Cardiac fibroblast (primary cell): ENCODE measurements around the gene BTBD9.

ENCODE experiments used
- DNase-seq, 2 donors: peaks; one replicate each; pipeline versions ENCODE4 v3.0.0 to v3.0.0-alpha.2; 2010; ENCODE audit warnings: low read depth in 2 of 2
- H3K4me3 ChIP-seq, 2 donors: replicated peaks in 1 of 2; 1 replicate in 1 of 2; 2 replicates in 1 of 2; pipeline ENCODE4 v1.5.1; 2011; ENCODE audit warnings: low read depth in 2 of 2, low read length in 2 of 2, mild to moderate bottlenecking in 2 of 2, moderate library complexity in 1 of 2
- CTCF ChIP-seq: IDR thresholded peaks from one replicate; pipeline ENCODE4 v1.5.1; 2011; ENCODE audit warnings: low read depth, mild to moderate bottlenecking, low read length, inconsistent platforms

BTBD9 gene

GRCh38 chr6:38404355-38404754 is 235.4 kb downstream of the BTBD9 start:
- H3K4me3 ChIP-seq = no peak overlapping the region
- no peak for TF ChIP-seq CTCF
- DNase-seq = peak in 1 of 2 donors; percentile 25

- H3K4me3 ChIP-seq = no peak overlapping the region
- TF ChIP-seq CTCF = no peak
- DNase-seq = no peak
These were observed 236.2 kb downstream of the BTBD9 start for GRCh38 chr6:38403548-38403947.

GRCh38 chr6:38400764-38401163 is 239.0 kb downstream of the BTBD9 start:
- H3K4me3 ChIP-seq = no peak overlapping the region
- TF ChIP-seq CTCF = no peak
- DNase-seq = no peak

GRCh38 chr6:38400101-38400500 is 239.6 kb downstream of the BTBD9 start:
- no peak for TF ChIP-seq CTCF
- DNase-seq = no peak
- H3K4me3 ChIP-seq = no peak overlapping the region

- no peak overlapping the region for H3K4me3 ChIP-seq
- no peak for TF ChIP-seq CTCF
- DNase-seq = no peak
These were observed 243.5 kb downstream of the BTBD9 start for GRCh38 chr6:38396209-38396608.

- no peak overlapping the region for H3K4me3 ChIP-seq
- no peak for DNase-seq
- no peak for TF ChIP-seq CTCF
These were observed 245.7 kb downstream of the BTBD9 start for GRCh38 chr6:38393986-38394385.

- no peak for TF ChIP-seq CTCF
- H3K4me3 ChIP-seq = no peak overlapping the region
- peak in 1 of 2 donors; percentile 17 for DNase-seq
These were observed 247.8 kb downstream of the BTBD9 start for GRCh38 chr6:38391626-38392579.
